A673 (cell line): ENCODE data around the gene DZANK1.

Experiments
- EZH2 ChIP-seq: fragments of 200-600 bp; sonication (generic); IDR thresholded peaks from 2 replicates; pipeline ENCODE4 v1.6.1; 2017; ENCODE audit warnings: borderline replicate concordance, low read depth, mild to moderate bottlenecking, mixed read lengths, antibody characterized with exemption, low read length; ENCODE audit not compliant: poor library complexity, severe bottlenecking
- TF ChIP-seq, protein P1 (sequence below): fragments of 300-800, 200-600 bp; sonication (generic); conservative IDR thresholded peaks from 2 replicates; pipeline ENCODE4 v1.5.1; 2017; ENCODE audit warnings: low read depth, mild to moderate bottlenecking, antibody characterized with exemption, low read length, moderate library complexity, mixed read lengths

DNA sequence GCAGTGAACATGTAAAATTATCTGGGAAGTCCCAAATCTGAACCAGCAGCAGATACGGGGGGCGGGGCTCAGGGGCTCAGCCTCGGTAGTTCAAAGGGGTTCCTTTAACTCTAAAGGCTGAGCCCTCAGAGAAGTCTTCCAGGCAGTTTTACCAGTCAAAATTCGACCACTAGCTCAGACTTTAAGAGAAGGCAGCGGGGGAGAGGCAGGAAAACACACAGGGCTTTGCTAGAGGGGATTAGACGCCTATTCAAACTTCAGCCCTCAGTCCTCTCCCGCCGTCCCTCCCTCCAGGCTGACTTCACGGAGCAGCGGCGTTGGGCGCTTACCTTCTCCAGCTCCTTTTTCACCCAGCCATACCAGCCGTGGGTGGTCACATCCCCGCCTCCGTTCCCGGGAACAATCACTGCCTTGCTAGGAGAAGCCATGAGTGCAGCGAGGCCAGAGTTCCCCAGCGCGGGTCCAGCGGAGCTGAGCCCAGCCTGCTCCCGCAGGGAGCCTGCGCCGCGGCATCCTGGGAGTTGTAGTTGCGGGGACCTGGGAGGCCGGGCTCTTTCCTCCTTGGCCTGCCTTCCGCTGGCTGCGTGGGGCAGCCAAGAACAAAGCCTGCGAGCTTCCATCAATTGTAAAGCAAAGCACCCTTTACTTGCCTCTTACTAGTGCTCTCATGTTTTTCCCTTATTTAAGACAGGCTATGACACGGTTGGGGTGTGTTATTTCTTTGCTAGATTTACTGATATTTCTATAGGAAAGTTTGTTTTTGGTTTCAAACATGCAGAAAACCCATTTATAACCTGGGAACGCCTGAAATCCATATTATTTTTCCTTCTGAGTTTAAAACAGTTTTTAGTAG lies 30.1 kb upstream of the DZANK1 start, which contains the start of gene RBBP9:
- TF ChIP-seq, protein P1, sequence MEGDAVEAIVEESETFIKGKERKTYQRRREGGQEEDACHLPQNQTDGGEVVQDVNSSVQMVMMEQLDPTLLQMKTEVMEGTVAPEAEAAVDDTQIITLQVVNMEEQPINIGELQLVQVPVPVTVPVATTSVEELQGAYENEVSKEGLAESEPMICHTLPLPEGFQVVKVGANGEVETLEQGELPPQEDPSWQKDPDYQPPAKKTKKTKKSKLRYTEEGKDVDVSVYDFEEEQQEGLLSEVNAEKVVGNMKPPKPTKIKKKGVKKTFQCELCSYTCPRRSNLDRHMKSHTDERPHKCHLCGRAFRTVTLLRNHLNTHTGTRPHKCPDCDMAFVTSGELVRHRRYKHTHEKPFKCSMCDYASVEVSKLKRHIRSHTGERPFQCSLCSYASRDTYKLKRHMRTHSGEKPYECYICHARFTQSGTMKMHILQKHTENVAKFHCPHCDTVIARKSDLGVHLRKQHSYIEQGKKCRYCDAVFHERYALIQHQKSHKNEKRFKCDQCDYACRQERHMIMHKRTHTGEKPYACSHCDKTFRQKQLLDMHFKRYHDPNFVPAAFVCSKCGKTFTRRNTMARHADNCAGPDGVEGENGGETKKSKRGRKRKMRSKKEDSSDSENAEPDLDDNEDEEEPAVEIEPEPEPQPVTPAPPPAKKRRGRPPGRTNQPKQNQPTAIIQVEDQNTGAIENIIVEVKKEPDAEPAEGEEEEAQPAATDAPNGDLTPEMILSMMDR: no peak
- no peak for TF ChIP-seq EZH2
